SIG-M5 (cell line): ENCODE data around the gene ADAMTS8.

ENCODE experiments used
- DNase-seq: peaks from one replicate; lab custom pipeline; 2025; lab: John Stamatoyannopoulos, UW

The ADAMTS8 gene

GRCh38 chr11:130394615-130395014 lies 33.8 kb downstream of the ADAMTS8 start:
- DNase-seq = no peak

GRCh38 chr11:130391711-130392110 lies 36.7 kb downstream of the ADAMTS8 start:
- DNase-seq = no peak

GRCh38 chr11:130390071-130390758 lies 38.2 kb downstream of the ADAMTS8 start:
- DNase-seq = no peak

- DNase-seq = no peak
Observed at GRCh38 chr11:130389335-130389935, 39.0 kb downstream of the ADAMTS8 start.

- no peak for DNase-seq
Observed at GRCh38 chr11:130388607-130389205, 39.7 kb downstream of the ADAMTS8 start.

- DNase-seq = no peak
Observed at GRCh38 chr11:130386056-130386455, 42.4 kb downstream of the ADAMTS8 start.

GRCh38 chr11:130383344-130384211 lies 44.8 kb downstream of the ADAMTS8 start:
- DNase-seq = no peak

- DNase-seq = no peak
Observed at GRCh38 chr11:130381317-130381716, 47.1 kb downstream of the ADAMTS8 start.

GRCh38 chr11:130380778-130381177 lies 47.6 kb downstream of the ADAMTS8 start:
- no peak for DNase-seq

GRCh38 chr11:130379276-130379675 lies 49.1 kb downstream of the ADAMTS8 start:
- no peak for DNase-seq

GRCh38 chr11:130370845-130371590 lies 57.4 kb downstream of the ADAMTS8 start:
- no peak for DNase-seq

GRCh38 chr11:130369713-130370112 lies 58.7 kb downstream of the ADAMTS8 start:
- DNase-seq = no peak

- no peak for DNase-seq
Observed at GRCh38 chr11:130369141-130369691, 59.2 kb downstream of the ADAMTS8 start.

- DNase-seq = no peak
Observed at GRCh38 chr11:130359419-130359818, 69.0 kb downstream of the ADAMTS8 start.

GRCh38 chr11:130358398-130358797 lies 70.0 kb downstream of the ADAMTS8 start:
- DNase-seq = no peak
